Neural progenitor cell (in vitro differentiated cells): ENCODE measurements around the gene LGALS3BP. TPM values are rescaled to one million over a fixed set of nuclear protein-coding genes. Genes with fewer than 3 reads are reported as not detected.

Experiments used
- DNase-seq: peaks from one replicate; pipeline ENCODE4 v3.0.0-alpha.2; 2016; ENCODE audit warnings: low spot score
- H2AFZ ChIP-seq: fragments of 200-600 bp; sonication (generic); replicated peaks from 2 replicates; pipeline ENCODE4 v1.6.1; 2016; ENCODE audit warnings: antibody characterized with exemption
- H3F3A ChIP-seq: fragments of 200-600 bp; sonication (generic); 2 replicates; pipeline ENCODE4 v1.6.1; 2016; ENCODE audit warnings: antibody characterized with exemption, low read depth
- H3K27ac ChIP-seq: fragments of 200-600 bp; sonication (generic); 2 replicates; pipeline ENCODE4 v1.5.1; 2016; ENCODE audit warnings: mild to moderate bottlenecking
- H3K27me3 ChIP-seq: fragments of 200-600 bp; sonication (generic); 2 replicates; pipeline ENCODE4 v1.6.1; 2016; ENCODE audit warnings: mild to moderate bottlenecking, moderate library complexity
- H3K36me3 ChIP-seq: fragments of 200-600 bp; sonication (generic); 2 replicates; pipeline ENCODE4 v1.5.1; 2016
- H3K4me1 ChIP-seq: fragments of 200-600 bp; sonication (generic); 2 replicates; pipeline ENCODE4 v1.6.1; 2016; ENCODE audit warnings: mixed run types
- H3K4me2 ChIP-seq: fragments of 200-600 bp; sonication (generic); 2 replicates; pipeline ENCODE4 v1.6.1; 2016
- H3K4me3 ChIP-seq: fragments of 200-600 bp; sonication (generic); 2 replicates; pipeline ENCODE4 v1.5.1; 2016
- H3K79me2 ChIP-seq: fragments of 200-600 bp; sonication (generic); 2 replicates; pipeline ENCODE4 v1.6.1; 2016; ENCODE audit warnings: low read depth
- H3K9ac ChIP-seq: fragments of 200-600 bp; sonication (generic); 2 replicates; pipeline ENCODE4 v1.6.1; 2016
- H3K9me3 ChIP-seq: fragments of 200-600 bp; sonication (generic); 2 replicates; pipeline ENCODE4 v1.5.1; 2016; ENCODE audit warnings: low read depth
- H4K20me1 ChIP-seq: fragments of 200-600 bp; sonication (generic); 2 replicates; pipeline ENCODE4 v1.6.1; 2016; ENCODE audit warnings: low read depth
- H3K27ac Mint-ChIP-seq: 3 replicates; pipeline ENCODE4 v1.8.0; 2021; ENCODE audit warnings: mixed read lengths
- H3K27me3 Mint-ChIP-seq: 2 replicates; pipeline ENCODE4 v1.8.0; 2022; ENCODE audit warnings: low read depth, mild to moderate bottlenecking, inconsistent platforms, moderate library complexity, mixed read lengths; ENCODE audit not compliant: insufficient read depth
- H3K36me3 Mint-ChIP-seq: 3 replicates; pipeline ENCODE4 v1.8.0; 2021; ENCODE audit warnings: mixed read lengths
- H3K4me1 Mint-ChIP-seq: 3 replicates; pipeline ENCODE4 v1.8.0; 2021; ENCODE audit warnings: mixed read lengths
- H3K4me3 Mint-ChIP-seq: 3 replicates; pipeline ENCODE4 v1.8.0; 2021; ENCODE audit warnings: mild to moderate bottlenecking, moderate library complexity, mixed read lengths
- H3K9me3 Mint-ChIP-seq: 3 replicates; pipeline ENCODE4 v1.8.0; 2020; ENCODE audit warnings: mixed read lengths
- CTCF ChIP-seq: fragments of 200-600 bp; sonication (generic); IDR thresholded peaks from 2 replicates; pipeline ENCODE4 v1.5.1; 2017; ENCODE audit warnings: antibody characterized with exemption, mild to moderate bottlenecking
- EZH2 ChIP-seq: fragments of 200-600 bp; sonication (generic); IDR thresholded peaks from 2 replicates; pipeline ENCODE4 v1.6.1; 2017; ENCODE audit warnings: antibody characterized with exemption, mild to moderate bottlenecking, moderate library complexity
- EZH2phosphoT487 ChIP-seq: fragments of 200-600 bp; sonication (generic); IDR thresholded peaks from 2 replicates; pipeline ENCODE4 v1.6.1; 2017; ENCODE audit warnings: antibody characterized with exemption
- total RNA-seq: library from RNA; depleted of rRNA; stranded (reverse); fragments of >200 nt; gene quantifications from 2 replicates; pipeline ENCODE4 v1.2.3, GENCODE V29; 2015; ENCODE audit warnings: low replicate concordance

LGALS3BP gene
- total RNA-seq, 1 donor from 2014 or later = 17.5 TPM

GRCh38 chr17:79027274-79027924 is 47.7 kb upstream of the LGALS3BP start:
- no peak for DNase-seq
- no peaks in the 10 kb centered on the region for H3K9me3 ChIP-seq
- no peak overlapping the region for H3K4me3 Mint-ChIP-seq
- H3K27me3 Mint-ChIP-seq = peaks cover 36% of the 10 kb centered on the region
- H3K27me3 ChIP-seq = peaks cover 94% of the 10 kb centered on the region
- H3K79me2 ChIP-seq = no peaks in the 10 kb centered on the region
- no peak overlapping the region for H3K27ac ChIP-seq
- H3K4me1 Mint-ChIP-seq = peaks cover 14% of the 10 kb centered on the region
- H3K27ac Mint-ChIP-seq = no peak overlapping the region
- peaks cover 9% of the 10 kb centered on the region for H3K4me1 ChIP-seq
- H3K4me3 ChIP-seq = no peak overlapping the region
- TF ChIP-seq EZH2 (no peak), CTCF (no peak), EZH2phosphoT487 (no peak)
- no peak overlapping the region for H2AFZ ChIP-seq
- no peak overlapping the region for H3K9ac ChIP-seq
- H3K36me3 Mint-ChIP-seq = no peaks in the 10 kb centered on the region
- H3K36me3 ChIP-seq = no peaks in the 10 kb centered on the region
- no peaks in the 10 kb centered on the region for H3K9me3 Mint-ChIP-seq
- no peak overlapping the region for H3K4me2 ChIP-seq
- peaks cover 3% of the 10 kb centered on the region for H4K20me1 ChIP-seq
- peaks cover 20% of the 10 kb centered on the region for H3F3A ChIP-seq

- Histone ChIP-seq H4K20me1 (peaks cover 3% of the 10 kb centered on the region), H3K9ac (no peak overlapping the region), H3K9me3 (no peaks in the 10 kb centered on the region), H2AFZ (no peak overlapping the region), H3K27ac (no peak overlapping the region), H3K4me3 (no peak overlapping the region), H3K27me3 (peaks cover 94% of the 10 kb centered on the region), H3F3A (peaks cover 22% of the 10 kb centered on the region), H3K36me3 (no peaks in the 10 kb centered on the region), H3K4me1 (peaks cover 9% of the 10 kb centered on the region), H3K4me2 (no peak overlapping the region), H3K79me2 (no peaks in the 10 kb centered on the region)
- Mint-ChIP-seq H3K27me3 (peaks cover 36% of the 10 kb centered on the region), H3K4me1 (peaks cover 14% of the 10 kb centered on the region), H3K4me3 (peak overlapping the region; percentile 46), H3K27ac (no peak overlapping the region), H3K36me3 (no peaks in the 10 kb centered on the region), H3K9me3 (no peaks in the 10 kb centered on the region)
- DNase-seq = no peak
- no peak for TF ChIP-seq EZH2phosphoT487
- TF ChIP-seq CTCF = no peak
- TF ChIP-seq EZH2 = no peak
These were observed 46.9 kb upstream of the LGALS3BP start for GRCh38 chr17:79026376-79027273.

GRCh38 chr17:79024901-79025737 is 45.4 kb upstream of the LGALS3BP start:
- Mint-ChIP-seq H3K9me3 (no peaks in the 10 kb centered on the region), H3K4me1 (peaks cover 14% of the 10 kb centered on the region), H3K27ac (no peak overlapping the region), H3K27me3 (peaks cover 34% of the 10 kb centered on the region), H3K36me3 (no peaks in the 10 kb centered on the region), H3K4me3 (peak overlapping the region; percentile 86)
- H3K79me2 ChIP-seq = no peaks in the 10 kb centered on the region
- H3K27ac ChIP-seq = no peak overlapping the region
- peak overlapping the region; percentile 77 for H3K4me3 ChIP-seq
- peaks cover 100% of the 10 kb centered on the region for H3K27me3 ChIP-seq
- no peak overlapping the region for H3K9ac ChIP-seq
- H2AFZ ChIP-seq = peak overlapping the region; percentile 94
- peaks cover 3% of the 10 kb centered on the region for H4K20me1 ChIP-seq
- H3K36me3 ChIP-seq = no peaks in the 10 kb centered on the region
- H3K4me1 ChIP-seq = peaks cover 9% of the 10 kb centered on the region
- TF ChIP-seq EZH2phosphoT487 (peak; percentile 28), CTCF (no peak)
- DNase-seq = no peak
- H3F3A ChIP-seq = peaks cover 22% of the 10 kb centered on the region
- H3K9me3 ChIP-seq = no peaks in the 10 kb centered on the region
- H3K4me2 ChIP-seq = peak overlapping the region; percentile 100
